Effector CD8-positive, alpha-beta T cell (primary cell): ENCODE measurements around the gene IQCE.

ENCODE experiments used
- DNase-seq: peaks from one replicate; lab custom pipeline; 2025; lab: John Stamatoyannopoulos, UW

IQCE gene

DNA sequence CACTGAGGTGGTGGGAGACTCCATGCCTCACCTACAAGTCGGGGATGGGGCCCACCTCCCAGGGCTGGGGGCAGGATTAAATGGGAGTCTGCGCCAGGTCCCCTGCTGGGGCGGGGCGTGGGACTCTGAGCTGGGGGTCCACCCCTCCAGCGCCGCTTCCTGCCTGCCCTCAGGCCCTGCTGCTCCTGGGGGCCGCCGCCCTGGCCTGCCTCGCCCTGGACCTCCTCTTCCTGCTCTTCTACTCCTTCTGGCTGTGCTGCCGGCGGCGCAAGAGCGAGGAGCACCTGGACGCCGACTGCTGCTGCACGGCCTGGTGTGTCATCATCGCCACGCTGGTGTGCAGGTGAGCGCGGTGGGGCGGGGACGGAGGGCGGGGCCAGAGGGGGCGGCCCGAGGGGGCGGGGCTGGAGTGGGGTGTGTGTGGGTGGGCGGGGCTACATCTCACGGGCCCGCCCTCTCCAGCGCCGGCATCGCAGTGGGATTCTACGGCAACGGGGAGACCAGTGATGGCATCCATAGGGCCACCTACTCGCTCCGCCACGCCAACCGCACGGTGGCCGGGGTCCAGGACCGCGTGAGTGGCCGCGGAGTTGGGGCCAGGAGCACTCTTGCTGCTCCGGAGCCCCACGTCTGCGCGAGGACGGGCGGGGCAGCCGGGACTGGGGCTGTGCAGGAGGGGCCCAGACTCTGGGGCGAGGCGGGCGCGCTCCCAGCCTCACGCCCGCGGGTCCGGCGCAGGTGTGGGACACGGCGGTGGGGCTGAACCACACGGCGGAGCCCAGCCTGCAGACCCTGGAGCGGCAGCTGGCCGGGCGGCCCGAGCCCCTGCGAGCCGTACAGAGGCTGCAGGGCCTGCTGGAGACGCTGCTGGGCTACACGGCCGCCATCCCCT lies 88.1 kb downstream of the IQCE start:
- DNase-seq = no peak

DNA sequence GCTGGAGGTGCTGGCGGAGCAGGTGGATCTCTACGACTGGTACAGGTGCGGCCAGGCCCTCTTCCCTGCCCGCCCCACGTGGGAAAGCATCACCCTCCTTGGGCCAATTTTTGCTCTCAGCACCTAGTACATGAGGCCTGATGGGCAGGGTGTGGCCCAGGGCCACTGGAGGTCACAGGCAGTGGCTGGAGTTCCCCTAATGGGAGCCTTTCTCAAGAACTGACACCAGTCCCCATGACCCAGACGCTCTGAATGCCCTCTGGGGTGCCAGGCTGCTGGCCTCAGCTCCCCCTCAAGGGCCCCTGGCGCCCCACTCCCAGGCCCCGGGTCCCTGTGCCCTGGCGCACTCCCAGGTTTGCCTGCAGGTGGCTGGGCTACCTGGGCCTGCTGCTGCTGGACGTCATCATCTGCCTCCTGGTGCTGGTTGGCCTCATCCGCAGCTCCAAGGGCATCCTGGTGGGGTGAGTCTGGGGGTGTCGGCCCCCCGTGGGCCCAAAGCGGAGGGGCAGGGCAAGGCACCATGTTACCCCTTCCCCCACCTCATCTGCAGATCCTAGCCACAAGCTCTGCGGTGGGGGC lies 88.9 kb downstream of the IQCE start:
- no peak for DNase-seq

DNA sequence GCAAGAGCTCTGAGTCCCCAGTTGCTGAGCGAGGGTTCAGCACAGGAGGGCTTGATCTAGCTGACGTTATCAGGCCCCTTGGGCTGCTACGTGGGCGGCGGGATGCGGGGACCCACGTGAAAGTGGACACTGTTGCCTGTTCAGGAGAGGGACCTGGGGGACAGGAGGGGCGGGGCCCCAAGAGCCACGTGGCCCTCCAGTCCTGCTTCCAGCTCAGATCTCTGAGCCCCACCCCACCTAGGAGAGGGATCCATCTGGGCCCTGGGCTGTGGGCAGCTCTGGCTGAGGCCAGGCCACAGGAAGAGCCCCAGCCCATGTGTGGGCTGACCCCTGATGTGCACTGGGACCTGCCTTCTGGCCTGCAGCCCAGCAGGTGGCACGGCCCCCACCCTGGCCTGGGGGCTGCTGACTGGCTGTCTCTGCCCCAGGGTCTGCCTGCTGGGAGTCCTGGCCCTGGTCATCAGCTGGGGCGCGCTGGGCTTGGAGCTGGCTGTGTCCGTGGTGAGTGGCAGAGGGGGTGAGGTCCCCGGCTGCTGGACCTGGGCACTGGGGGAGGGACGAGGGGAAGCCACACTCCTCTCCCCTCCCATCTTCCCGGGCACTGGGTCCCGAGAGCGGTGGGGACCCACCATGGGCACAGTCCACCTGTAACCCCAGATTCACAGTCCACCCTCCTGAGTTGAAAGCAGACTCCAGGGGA lies 90.5 kb downstream of the IQCE start:
- no peak for DNase-seq

DNA sequence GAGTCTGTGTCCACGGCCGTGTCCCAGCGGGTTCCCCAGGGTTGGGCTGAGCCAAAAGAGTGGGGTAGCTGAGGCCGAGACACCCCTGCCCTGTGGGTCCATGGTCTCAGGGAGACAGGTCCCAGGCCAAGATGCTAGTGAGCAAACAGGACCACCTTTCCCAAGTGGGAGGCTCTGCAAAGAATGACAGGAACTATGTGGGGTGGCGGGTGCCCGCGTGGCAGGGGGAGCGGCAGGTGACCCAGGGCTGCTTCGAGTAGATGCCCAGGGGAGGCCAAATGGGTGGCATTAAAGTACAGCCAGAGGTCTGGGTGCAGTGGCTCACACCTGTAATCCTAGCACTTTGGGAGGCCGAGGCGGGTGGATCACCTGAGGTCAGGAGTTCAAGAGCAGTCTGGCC lies 91.2 kb downstream of the IQCE start:
- no peak for DNase-seq

- DNase-seq = no peak
These were observed 91.7 kb downstream of the IQCE start for GRCh38 chr7:2650451-2650850.

- DNase-seq = no peak
These were observed 92.6 kb downstream of the IQCE start for GRCh38 chr7:2651336-2651735.

GRCh38 chr7:2651847-2652735 lies 93.3 kb downstream of the IQCE start:
- no peak for DNase-seq

GRCh38 chr7:2652736-2653060 lies 93.9 kb downstream of the IQCE start:
- no peak for DNase-seq

GRCh38 chr7:2654059-2654458 lies 95.3 kb downstream of the IQCE start:
- no peak for DNase-seq

DNA sequence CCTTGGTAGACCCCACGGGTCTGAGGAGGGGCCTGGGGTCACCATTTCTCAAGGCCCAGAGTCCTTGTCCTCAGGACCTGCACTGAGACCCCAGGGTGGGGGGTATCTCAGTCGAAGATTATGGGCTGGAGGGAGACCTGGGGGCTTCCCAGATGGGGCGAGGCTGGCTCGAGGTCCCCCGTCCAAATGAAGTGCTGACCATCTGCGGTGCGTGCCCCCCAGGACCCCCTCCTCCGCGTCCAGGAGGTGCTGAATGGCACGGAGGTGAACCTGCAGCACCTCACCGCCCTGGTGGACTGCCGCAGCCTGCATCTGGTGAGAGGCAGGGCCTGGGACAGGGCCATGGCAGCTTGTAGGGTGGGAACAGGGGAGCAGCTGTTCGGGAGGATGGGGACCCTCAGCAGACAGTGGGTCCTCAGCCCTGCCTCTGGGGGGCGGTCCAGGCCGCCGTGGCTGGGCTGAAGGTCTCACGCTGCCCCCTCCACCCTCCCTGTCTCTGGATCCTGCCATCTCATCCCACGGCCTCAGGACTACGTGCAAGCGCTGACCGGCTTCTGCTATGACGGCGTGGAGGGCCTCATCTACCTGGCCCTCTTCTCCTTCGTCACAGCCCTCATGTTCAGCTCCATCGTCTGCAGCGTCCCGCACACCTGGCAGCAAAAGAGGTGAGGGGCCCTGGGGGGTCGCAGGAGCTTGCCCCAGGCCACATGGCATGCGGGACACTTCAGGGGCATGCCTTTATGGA lies 97.3 kb downstream of the IQCE start:
- no peak for DNase-seq

GRCh38 chr7:2657208-2657607 lies 98.4 kb downstream of the IQCE start:
- no peak for DNase-seq

GRCh38 chr7:2657920-2658671 lies 99.3 kb downstream of the IQCE start:
- DNase-seq = no peak

DNA sequence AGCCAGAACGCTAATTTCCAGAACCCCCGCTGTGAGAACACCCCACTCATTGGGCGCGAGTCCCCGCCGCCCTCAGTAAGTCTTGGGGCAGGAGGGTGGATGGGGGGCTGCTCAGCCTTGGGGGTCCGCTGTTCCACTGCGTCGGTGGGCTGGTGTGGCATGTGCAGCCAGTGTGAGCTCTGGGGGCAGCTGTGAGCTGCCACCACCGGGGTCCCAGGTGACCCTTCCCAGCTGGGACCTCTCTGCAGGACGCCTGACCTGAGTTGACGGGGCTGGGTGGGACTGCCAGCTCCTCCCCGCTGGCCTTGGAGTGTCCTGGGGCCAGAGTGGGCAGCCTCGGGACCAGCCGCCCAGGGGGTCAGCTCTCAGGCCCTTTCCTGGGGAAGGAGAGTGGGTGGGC lies 100.2 kb downstream of the IQCE start:
- DNase-seq = no peak

GRCh38 chr7:2659556-2660358 lies 101.0 kb downstream of the IQCE start:
- DNase-seq = no peak

GRCh38 chr7:2660359-2661095 lies 101.7 kb downstream of the IQCE start:
- no peak for DNase-seq

DNA sequence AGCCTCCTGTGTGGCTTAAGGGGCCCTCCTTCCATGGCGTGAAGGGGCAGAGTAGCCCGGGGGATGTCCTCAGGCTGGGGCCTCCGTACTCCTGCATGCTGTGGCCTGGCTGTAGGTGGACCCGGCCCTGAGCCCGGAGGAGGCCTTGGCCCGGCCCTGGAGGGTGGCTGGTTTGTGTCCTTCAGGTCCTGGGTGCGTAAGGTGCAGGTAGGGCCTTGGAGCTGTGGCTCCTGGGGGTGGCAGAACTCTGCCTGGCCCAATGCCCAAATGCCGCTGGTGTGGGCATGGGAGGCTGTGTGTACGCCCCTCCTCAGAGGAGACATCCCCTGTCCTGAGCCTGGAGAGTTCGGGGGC lies 102.3 kb downstream of the IQCE start:
- no peak for DNase-seq

DNA sequence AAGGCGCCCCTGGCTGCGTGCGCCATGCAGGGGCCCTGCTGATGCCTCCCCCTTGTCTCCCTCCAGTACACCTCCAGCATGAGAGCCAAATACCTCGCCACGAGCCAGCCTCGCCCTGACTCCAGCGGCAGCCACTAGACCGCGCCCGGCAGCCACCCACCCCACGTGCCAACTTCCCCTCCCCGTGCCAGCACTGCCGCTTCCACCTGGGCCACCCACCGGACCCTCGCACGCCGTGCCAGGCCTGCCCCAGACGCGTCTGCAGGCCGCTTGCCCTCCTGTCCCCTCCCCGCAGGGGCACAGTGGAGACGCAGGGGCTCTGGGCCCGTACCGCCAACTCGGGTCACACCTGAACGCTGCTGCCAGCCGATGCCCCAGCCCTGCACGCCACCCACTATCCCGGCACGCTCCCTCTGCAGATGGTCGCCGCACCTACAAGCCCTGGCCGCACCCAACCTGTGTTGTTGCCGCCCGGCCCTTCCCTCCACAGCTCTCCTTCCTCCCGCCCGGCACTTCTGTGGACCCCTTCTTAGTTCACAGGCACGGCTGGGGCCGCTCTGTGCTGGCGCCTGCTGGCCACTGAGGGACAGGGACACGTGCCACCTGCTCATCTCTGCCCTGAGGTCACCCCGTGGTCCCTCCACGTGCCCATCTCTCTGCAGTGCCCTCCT lies 103.0 kb downstream of the IQCE start:
- DNase-seq = no peak

GRCh38 chr7:2662273-2663120 lies 103.7 kb downstream of the IQCE start:
- no peak for DNase-seq
